HCT116 (cell line): ENCODE measurements around the gene MKI67. TPM values are rescaled to one million over a fixed set of nuclear protein-coding genes. Genes with fewer than 3 reads are reported as not detected.
A peak's percentile ranks its signal among the peaks of the same experiment; 100 is the strongest.

ENCODE experiments used
- ATAC-seq: fragments of 200-7000 bp; cut with Tn5 transposase; 2 replicates; pipeline ENCODE4 v1.9.1; 2020; ENCODE audit warnings: mild to moderate bottlenecking, moderate library complexity
- BruUV-seq: library from RNA; stranded (reverse); fragments of 400-500 nt; replicated peaks from 2 replicates; lab custom pipeline; 2021; lab: Mats Ljungman, UMichigan
- CTCF ChIA-PET: fragments of 300-600 bp; sonication (Branson Sonifier 250); formaldehyde crosslinking; loops from one replicate; lab custom pipeline; 2021; ENCODE audit warnings: antibody characterized with exemption; lab: Charles Lee
- POLR2A ChIA-PET: fragments of 300-600, 350-600 bp; sonication (Branson Sonifier 250); formaldehyde crosslinking; loops from one replicate; lab custom pipeline; 2021; ENCODE audit warnings: antibody characterized with exemption; lab: Charles Lee
- RAD21 ChIA-PET, 2 experiments: fragments of 300-600 bp; sonication (Branson Sonifier 250); formaldehyde crosslinking; loops; one replicate each; lab custom pipeline; 2023; ENCODE audit warnings: low total read pairs in 2 of 2; ENCODE audit not compliant: uncharacterized antibody in 2 of 2, unreplicated experiment in 2 of 2, low non-redundant PET in 1 of 2; lab: Charles Lee
- DNase-seq: peaks from one replicate; pipeline ENCODE4 v3.0.0-alpha.2; 2010; ENCODE audit warnings: low read depth, low spot score
- H2AFZ ChIP-seq: fragments of 200-600 bp; shearing (Covaris generic), sonication (generic); 2 replicates; pipeline ENCODE4 v1.6.1; 2017; ENCODE audit warnings: low read depth, mixed run types, mixed read lengths, antibody characterized with exemption, low read length; ENCODE audit not compliant: poor library complexity, severe bottlenecking
- H3K27ac ChIP-seq: 2 replicates; pipeline ENCODE4 v1.5.1; 2012; ENCODE audit warnings: low read depth, low read length
- H3K27me3 ChIP-seq: fragments of 200-600 bp; sonication (generic); 2 replicates; pipeline ENCODE4 v1.6.1; 2016; ENCODE audit warnings: mixed run types, low read length, mixed read lengths; ENCODE audit not compliant: insufficient read depth
- H3K36me3 ChIP-seq, 2 experiments: fragments of 200-500 bp in 1 of 2; fragments of 200-600 bp in 1 of 2; sonication (Bioruptor generic) in 1 of 2; sonication (generic) in 1 of 2; 2 replicates each; pipeline versions ENCODE4 v1.5.1 to v1.6.1; 2014 to 2016; ENCODE audit warnings: low read length in 2 of 2, inconsistent platforms in 1 of 2, mixed read lengths in 1 of 2, mixed run types in 1 of 2; ENCODE audit not compliant: insufficient read depth in 2 of 2, control insufficient read depth in 1 of 2
- H3K4me1 ChIP-seq, 2 experiments: fragments of 200-600 bp in 1 of 2; sonication (generic) in 1 of 2; 2 replicates each; pipeline versions ENCODE4 v1.5.1 to v1.6.1; 2012 to 2017; ENCODE audit warnings: low read length in 2 of 2, inconsistent platforms in 1 of 2, mild to moderate bottlenecking in 1 of 2, mixed read lengths in 1 of 2, mixed run types in 1 of 2, moderate library complexity in 1 of 2; ENCODE audit not compliant: insufficient read depth in 2 of 2, control insufficient read depth in 1 of 2
- H3K4me2 ChIP-seq: fragments of 200-600 bp; sonication (generic); 2 replicates; pipeline ENCODE4 v1.6.1; 2017; ENCODE audit warnings: mixed run types, low read length, mixed read lengths
- H3K4me3 ChIP-seq, 2 experiments: fragments of 200-600 bp in 1 of 2; sonication (generic) in 1 of 2; replicated peaks in 1 of 2; 2 replicates each; pipeline ENCODE4 v1.5.1; 2011 to 2016; ENCODE audit warnings: low read length in 2 of 2, control low read depth in 1 of 2, low read depth in 1 of 2, mild to moderate bottlenecking in 1 of 2, mixed read lengths in 1 of 2, mixed run types in 1 of 2
- H3K79me2 ChIP-seq: fragments of 200-600 bp; sonication (generic); 2 replicates; pipeline ENCODE4 v1.6.1; 2017; ENCODE audit warnings: mild to moderate bottlenecking, mixed run types, low read length, moderate library complexity, mixed read lengths; ENCODE audit not compliant: insufficient read depth
- H3K9ac ChIP-seq: fragments of 200-600 bp; sonication (generic); 2 replicates; pipeline ENCODE4 v1.6.1; 2016; ENCODE audit warnings: low read length, mixed read lengths
- H3K9me2 ChIP-seq: fragments of 200-600 bp; sonication (generic), shearing (Covaris generic); 2 replicates; pipeline ENCODE4 v1.6.1; 2017; ENCODE audit warnings: mixed run types, mild to moderate bottlenecking, moderate library complexity; ENCODE audit not compliant: insufficient read depth
- H3K9me3 ChIP-seq, 2 experiments: fragments of 200-500 bp in 1 of 2; fragments of 200-600 bp in 1 of 2; sonication (Bioruptor generic) in 1 of 2; sonication (generic) in 1 of 2; 2 replicates each; pipeline ENCODE4 v1.6.1; 2014 to 2017; ENCODE audit warnings: low read length in 2 of 2, mixed read lengths in 2 of 2, inconsistent platforms in 1 of 2, low read depth in 1 of 2, mild to moderate bottlenecking in 1 of 2, mixed run types in 1 of 2, moderate library complexity in 1 of 2; ENCODE audit not compliant: control insufficient read depth in 1 of 2, insufficient read depth in 1 of 2
- H4K20me1 ChIP-seq: fragments of 200-600 bp; sonication (generic), shearing (Covaris generic); 2 replicates; pipeline ENCODE4 v1.6.1; 2017; ENCODE audit warnings: mixed run types, mild to moderate bottlenecking, moderate library complexity; ENCODE audit not compliant: insufficient read depth
- CEBPB ChIP-seq: IDR thresholded peaks from 2 replicates; pipeline ENCODE4 v1.6.1; 2012; ENCODE audit warnings: low read depth
- EGR1 ChIP-seq: IDR thresholded peaks from 2 replicates; pipeline ENCODE4 v1.6.1; 2012; ENCODE audit warnings: low read depth
- ELF1 ChIP-seq: IDR thresholded peaks from 2 replicates; pipeline ENCODE4 v1.6.1; 2012; ENCODE audit warnings: low read depth, borderline replicate concordance
- EZH2 ChIP-seq: fragments of 200-600 bp; sonication (generic); IDR thresholded peaks from 2 replicates; pipeline ENCODE4 v1.6.1; 2017; ENCODE audit warnings: antibody characterized with exemption, mixed run types
- EZH2phosphoT487 ChIP-seq: fragments of 200-600 bp; IDR thresholded peaks from 2 replicates; pipeline ENCODE4 v1.6.1; 2018; ENCODE audit warnings: antibody characterized with exemption, borderline replicate concordance
- FOSL1 ChIP-seq: IDR thresholded peaks from 2 replicates; pipeline ENCODE4 v1.6.1; 2012; ENCODE audit warnings: low read depth
- JUND ChIP-seq: IDR thresholded peaks from 2 replicates; pipeline ENCODE4 v1.6.1; 2012
- MAX ChIP-seq: IDR thresholded peaks from 2 replicates; pipeline ENCODE4 v1.6.1; 2012
- POLR2A ChIP-seq: IDR thresholded peaks from 2 replicates; pipeline ENCODE4 v1.7.0; 2011; ENCODE audit warnings: borderline replicate concordance; ENCODE audit not compliant: insufficient read depth, insufficient read length; ENCODE audit errors: extremely low read depth
- POLR2AphosphoS5 ChIP-seq: IDR thresholded peaks from 2 replicates; pipeline ENCODE4 v1.6.1; 2011; ENCODE audit warnings: mild to moderate bottlenecking, low read depth, low read length, moderate library complexity
- RAD21 ChIP-seq: IDR thresholded peaks from 2 replicates; pipeline ENCODE4 v1.6.1; 2012; ENCODE audit warnings: low read depth, mild to moderate bottlenecking
- REST ChIP-seq: IDR thresholded peaks from 2 replicates; pipeline ENCODE4 v1.6.1; 2012; ENCODE audit warnings: low read depth
- SP1 ChIP-seq: IDR thresholded peaks from 2 replicates; pipeline ENCODE4 v1.6.1; 2012; ENCODE audit warnings: low read depth
- SRF ChIP-seq: IDR thresholded peaks from 2 replicates; pipeline ENCODE4 v1.6.1; 2012; ENCODE audit warnings: low read depth
- ZNF274 ChIP-seq: fragments of 200-500 bp; sonication (Bioruptor generic); IDR thresholded peaks from 2 replicates; pipeline ENCODE4 v1.6.1; 2014; ENCODE audit warnings: mild to moderate bottlenecking, low read depth, low read length, inconsistent platforms
- intact Hi-C: fragments of 100-400 bp; cut with micrococcal nuclease; formaldehyde crosslinking; loops from 2 replicates; pipeline ENCODE4 v1.10.0; 2022
- total RNA-seq: library from RNA; stranded (reverse); gene quantifications from one replicate; pipeline ENCODE4 v1.2.1, GENCODE V29; 2021; ENCODE audit not compliant: unreplicated experiment
- TF ChIP-seq, protein P1 (sequence below), 3 experiments: fragments of 200-600 bp in 1 of 3; sonication (generic) in 1 of 3; IDR thresholded peaks in 2 of 3; conservative IDR thresholded peaks in 1 of 3; 2 replicates each; pipeline ENCODE4 v1.5.1; 2012 to 2017; ENCODE audit warnings: low read depth in 2 of 3, low read length in 2 of 3, antibody characterized with exemption in 1 of 3, borderline replicate concordance in 1 of 3, control low read depth in 1 of 3, mild to moderate bottlenecking in 1 of 3, mixed read lengths in 1 of 3, mixed run types in 1 of 3, moderate library complexity in 1 of 3; ENCODE audit not compliant: insufficient read depth in 1 of 3
- TF ChIP-seq, protein P2 (sequence below): IDR thresholded peaks from 2 replicates; pipeline ENCODE4 v1.6.1; 2012

MKI67 gene
- total RNA-seq, 1 experiment from 2014 or later: 202 TPM

- CTCF ChIA-PET: interaction anchor here (1.0 to 1.6 kb wide), 2 partner anchors 8 to 39 kb away, joined by 3 to 4 read pairs; no protein-coding TSS in a partner anchor
- Histone ChIP-seq H3K9me2 (no peaks in the 10 kb centered on the region), H2AFZ (no peak overlapping the region), H3K9me3 (peaks cover 4 to 22% of the 10 kb centered on the region in 2 experiments; a peak in 2 of 4 replicates), H4K20me1 (no peaks in the 10 kb centered on the region), H3K79me2 (no peaks in the 10 kb centered on the region), H3K4me1 (peaks cover 0 to 13% of the 10 kb centered on the region in 2 experiments; a peak in 2 of 4 replicates), H3K4me3 (no peak overlapping the region; a peak in 1 of 4 replicates), H3K9ac (no peak overlapping the region), H3K27ac (no peak overlapping the region), H3K4me2 (peak overlapping the region; percentile 39), H3K36me3 (no peaks in the 10 kb centered on the region), H3K27me3 (0 out of 2 replicates have a peak, but pooled peaks cover 13% of the 10 kb centered on the region)
- BruUV-seq: no TSS peak
- ATAC-seq: 0 out of 2 replicates have a peak, but pooled peaks have one; percentile 15
- RAD21 ChIA-PET: no interaction called here
- TF ChIP-seq RAD21: no peak
- TF ChIP-seq EZH2: no peak
- TF ChIP-seq REST: no peak
- TF ChIP-seq, protein P1, sequence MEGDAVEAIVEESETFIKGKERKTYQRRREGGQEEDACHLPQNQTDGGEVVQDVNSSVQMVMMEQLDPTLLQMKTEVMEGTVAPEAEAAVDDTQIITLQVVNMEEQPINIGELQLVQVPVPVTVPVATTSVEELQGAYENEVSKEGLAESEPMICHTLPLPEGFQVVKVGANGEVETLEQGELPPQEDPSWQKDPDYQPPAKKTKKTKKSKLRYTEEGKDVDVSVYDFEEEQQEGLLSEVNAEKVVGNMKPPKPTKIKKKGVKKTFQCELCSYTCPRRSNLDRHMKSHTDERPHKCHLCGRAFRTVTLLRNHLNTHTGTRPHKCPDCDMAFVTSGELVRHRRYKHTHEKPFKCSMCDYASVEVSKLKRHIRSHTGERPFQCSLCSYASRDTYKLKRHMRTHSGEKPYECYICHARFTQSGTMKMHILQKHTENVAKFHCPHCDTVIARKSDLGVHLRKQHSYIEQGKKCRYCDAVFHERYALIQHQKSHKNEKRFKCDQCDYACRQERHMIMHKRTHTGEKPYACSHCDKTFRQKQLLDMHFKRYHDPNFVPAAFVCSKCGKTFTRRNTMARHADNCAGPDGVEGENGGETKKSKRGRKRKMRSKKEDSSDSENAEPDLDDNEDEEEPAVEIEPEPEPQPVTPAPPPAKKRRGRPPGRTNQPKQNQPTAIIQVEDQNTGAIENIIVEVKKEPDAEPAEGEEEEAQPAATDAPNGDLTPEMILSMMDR (IDR thresholded peaks at IDR 0.05 in 2 of 3, conservative IDR thresholded peaks at IDR 0.05 in 1 of 3; ENCODE audit: borderline replicate concordance in 1 of 3, insufficient read depth in 1 of 3, low read depth in 2 of 3, low read length in 2 of 3): no peak
- TF ChIP-seq ELF1: no peak
- TF ChIP-seq, protein P2, sequence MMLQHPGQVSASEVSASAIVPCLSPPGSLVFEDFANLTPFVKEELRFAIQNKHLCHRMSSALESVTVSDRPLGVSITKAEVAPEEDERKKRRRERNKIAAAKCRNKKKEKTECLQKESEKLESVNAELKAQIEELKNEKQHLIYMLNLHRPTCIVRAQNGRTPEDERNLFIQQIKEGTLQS: no peak
- no peak for TF ChIP-seq ZNF274
- TF ChIP-seq CEBPB: no peak
- no peak for TF ChIP-seq SP1
- no peak for TF ChIP-seq JUND
- no peak for TF ChIP-seq MAX
- no peak for TF ChIP-seq POLR2A
- TF ChIP-seq EGR1: no peak
- TF ChIP-seq FOSL1: no peak
- TF ChIP-seq EZH2phosphoT487: no peak
- no peak for TF ChIP-seq POLR2AphosphoS5
- TF ChIP-seq SRF: no peak
- intact Hi-C loops: no loop called here
- POLR2A ChIA-PET: no interaction called here
- DNase-seq: no peak
Observed at GRCh38 chr10:128172756-128173155, 46.5 kb upstream of the MKI67 start.
